Osteoblast (primary cell): ENCODE results near the gene REXO5. TPM values are rescaled to one million over a fixed set of nuclear protein-coding genes. Genes with fewer than 3 reads are reported as not detected.
A peak's percentile ranks its signal among the peaks of the same experiment; 100 is the strongest.

Source experiments
- DNase-seq: peaks from one replicate; pipeline ENCODE4 v3.0.0; 2011; ENCODE audit warnings: low spot score, mixed read lengths; ENCODE audit not compliant: insufficient read length; ENCODE audit errors: missing footprints
- H2AFZ ChIP-seq: 2 replicates; pipeline ENCODE4 v1.6.0; 2011; ENCODE audit warnings: mild to moderate bottlenecking, low read length
- H3K27ac ChIP-seq: 2 replicates; pipeline ENCODE4 v1.5.1; 2011; ENCODE audit warnings: mild to moderate bottlenecking, low read depth, low read length, moderate library complexity
- H3K27me3 ChIP-seq: 2 replicates; pipeline ENCODE4 v1.6.0; 2012; ENCODE audit warnings: mild to moderate bottlenecking, control low read depth, inconsistent platforms, low read length, moderate library complexity; ENCODE audit not compliant: insufficient read depth
- H3K36me3 ChIP-seq: 2 replicates; pipeline ENCODE4 v1.5.1; 2011; ENCODE audit warnings: mild to moderate bottlenecking, low read length, control low read depth, moderate library complexity; ENCODE audit not compliant: insufficient read depth
- H3K4me1 ChIP-seq: 2 replicates; pipeline ENCODE4 v1.5.1; 2011; ENCODE audit warnings: mild to moderate bottlenecking, low read length, control low read depth, moderate library complexity; ENCODE audit not compliant: insufficient read depth
- H3K4me2 ChIP-seq: 2 replicates; pipeline ENCODE4 v1.6.0; 2011; ENCODE audit warnings: mild to moderate bottlenecking, low read length; ENCODE audit not compliant: insufficient read depth
- H3K4me3 ChIP-seq: fragments of 200-600 bp; sonication (generic); 3 replicates; pipeline ENCODE4 v1.5.1; 2012; ENCODE audit warnings: mild to moderate bottlenecking, low read length, inconsistent platforms; ENCODE audit not compliant: insufficient read depth
- H3K79me2 ChIP-seq: 2 replicates; pipeline ENCODE4 v1.6.0; 2012; ENCODE audit warnings: mild to moderate bottlenecking, low read length, control low read depth, inconsistent platforms; ENCODE audit not compliant: insufficient read depth
- H3K9me3 ChIP-seq: 2 replicates; pipeline ENCODE4 v1.5.1; 2011; ENCODE audit warnings: low read depth, low read length, control low read depth
- H4K20me1 ChIP-seq: 2 replicates; pipeline ENCODE4 v1.6.0; 2012; ENCODE audit warnings: mild to moderate bottlenecking, low read length, control low read depth; ENCODE audit not compliant: insufficient read depth
- total RNA-seq: library from RNA; depleted of rRNA; stranded (reverse); fragments of >200 nt; gene quantifications from 2 replicates; pipeline ENCODE4 v1.2.3, GENCODE V29; 2012
- TF ChIP-seq, protein P1 (sequence below): IDR thresholded peaks from 2 replicates; pipeline ENCODE4 v1.5.1; 2011; ENCODE audit warnings: mild to moderate bottlenecking, low read depth, low read length, moderate library complexity; ENCODE audit errors: extremely low read depth

Gene REXO5
- 3.6 and 6.2 TPM in 2 replicates for total RNA-seq

- peak within 1 kb of the TSS; percentile 96 for H3K4me2 ChIP-seq
- H3K27ac ChIP-seq = peak within 1 kb of the TSS; percentile 67
- H3K9me3 ChIP-seq = no peaks in the 10 kb centered on the region
- H3K79me2 ChIP-seq = peaks cover 15% of the 10 kb centered on the region
- H3K4me1 ChIP-seq = peaks cover 19% of the 10 kb centered on the region
- peak; percentile 96 for DNase-seq
- H3K36me3 ChIP-seq = peaks cover 1% of the 10 kb centered on the region
- H3K4me3 ChIP-seq = peak within 1 kb of the TSS; percentile 86
- TF ChIP-seq, protein P1, sequence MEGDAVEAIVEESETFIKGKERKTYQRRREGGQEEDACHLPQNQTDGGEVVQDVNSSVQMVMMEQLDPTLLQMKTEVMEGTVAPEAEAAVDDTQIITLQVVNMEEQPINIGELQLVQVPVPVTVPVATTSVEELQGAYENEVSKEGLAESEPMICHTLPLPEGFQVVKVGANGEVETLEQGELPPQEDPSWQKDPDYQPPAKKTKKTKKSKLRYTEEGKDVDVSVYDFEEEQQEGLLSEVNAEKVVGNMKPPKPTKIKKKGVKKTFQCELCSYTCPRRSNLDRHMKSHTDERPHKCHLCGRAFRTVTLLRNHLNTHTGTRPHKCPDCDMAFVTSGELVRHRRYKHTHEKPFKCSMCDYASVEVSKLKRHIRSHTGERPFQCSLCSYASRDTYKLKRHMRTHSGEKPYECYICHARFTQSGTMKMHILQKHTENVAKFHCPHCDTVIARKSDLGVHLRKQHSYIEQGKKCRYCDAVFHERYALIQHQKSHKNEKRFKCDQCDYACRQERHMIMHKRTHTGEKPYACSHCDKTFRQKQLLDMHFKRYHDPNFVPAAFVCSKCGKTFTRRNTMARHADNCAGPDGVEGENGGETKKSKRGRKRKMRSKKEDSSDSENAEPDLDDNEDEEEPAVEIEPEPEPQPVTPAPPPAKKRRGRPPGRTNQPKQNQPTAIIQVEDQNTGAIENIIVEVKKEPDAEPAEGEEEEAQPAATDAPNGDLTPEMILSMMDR = peak; percentile 57
- peak within 1 kb of the TSS; percentile 100 for H2AFZ ChIP-seq
- no peaks in the 10 kb centered on the region for H3K27me3 ChIP-seq
- no peaks in the 10 kb centered on the region for H4K20me1 ChIP-seq
Observed at GRCh38 chr16:20806168-20807050, at the start of gene REXO5, which contains the start of gene ERI2. TSS of gene REXO5 (plus strand) at chr16:20806527. CDS start at chr16:20806954, 427 bp downstream. TSS of gene ERI2 (minus strand) at chr16:20806472. CDS start at chr16:20806430, 42 bp downstream.

DNA sequence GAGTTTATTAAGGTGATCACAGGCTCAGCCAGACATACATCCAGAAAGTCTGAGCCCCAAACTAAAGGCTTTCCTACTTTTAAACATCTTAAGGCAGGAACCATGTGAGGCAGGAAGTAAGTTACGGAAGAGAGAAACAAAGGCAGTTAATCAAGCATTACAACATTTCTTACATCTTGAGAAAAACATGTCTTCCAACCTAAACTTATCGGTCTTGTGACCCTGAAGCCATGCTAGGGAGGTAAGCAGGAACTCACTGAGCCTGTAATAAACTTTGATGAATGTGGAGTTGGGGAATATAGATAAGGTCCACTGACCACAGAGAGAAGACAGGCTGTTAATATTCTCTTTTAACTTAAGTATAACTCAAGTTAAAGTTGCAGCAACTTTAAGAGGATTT lies 46.0 kb upstream of the REXO5 start:
- no peaks in the 10 kb centered on the region for H3K36me3 ChIP-seq
- H3K27ac ChIP-seq = no peak overlapping the region
- H3K4me1 ChIP-seq = no peaks in the 10 kb centered on the region
- H4K20me1 ChIP-seq = no peaks in the 10 kb centered on the region
- H3K9me3 ChIP-seq = no peaks in the 10 kb centered on the region
- no peak overlapping the region for H3K4me3 ChIP-seq
- no peak for DNase-seq
- H3K27me3 ChIP-seq = no peaks in the 10 kb centered on the region
- no peak overlapping the region for H2AFZ ChIP-seq
- H3K79me2 ChIP-seq = no peaks in the 10 kb centered on the region
- TF ChIP-seq, protein P1 = no peak
- H3K4me2 ChIP-seq = no peak overlapping the region

GRCh38 chr16:20761175-20761574 lies 45.2 kb upstream of the REXO5 start:
- Histone ChIP-seq H3K4me1 (no peaks in the 10 kb centered on the region), H2AFZ (no peak overlapping the region), H3K4me3 (no peak overlapping the region), H3K9me3 (no peaks in the 10 kb centered on the region), H3K27me3 (no peaks in the 10 kb centered on the region), H3K79me2 (no peaks in the 10 kb centered on the region), H3K4me2 (no peak overlapping the region), H4K20me1 (no peaks in the 10 kb centered on the region), H3K27ac (no peak overlapping the region), H3K36me3 (no peaks in the 10 kb centered on the region)
- TF ChIP-seq, protein P1 = no peak
- DNase-seq = no peak

DNA sequence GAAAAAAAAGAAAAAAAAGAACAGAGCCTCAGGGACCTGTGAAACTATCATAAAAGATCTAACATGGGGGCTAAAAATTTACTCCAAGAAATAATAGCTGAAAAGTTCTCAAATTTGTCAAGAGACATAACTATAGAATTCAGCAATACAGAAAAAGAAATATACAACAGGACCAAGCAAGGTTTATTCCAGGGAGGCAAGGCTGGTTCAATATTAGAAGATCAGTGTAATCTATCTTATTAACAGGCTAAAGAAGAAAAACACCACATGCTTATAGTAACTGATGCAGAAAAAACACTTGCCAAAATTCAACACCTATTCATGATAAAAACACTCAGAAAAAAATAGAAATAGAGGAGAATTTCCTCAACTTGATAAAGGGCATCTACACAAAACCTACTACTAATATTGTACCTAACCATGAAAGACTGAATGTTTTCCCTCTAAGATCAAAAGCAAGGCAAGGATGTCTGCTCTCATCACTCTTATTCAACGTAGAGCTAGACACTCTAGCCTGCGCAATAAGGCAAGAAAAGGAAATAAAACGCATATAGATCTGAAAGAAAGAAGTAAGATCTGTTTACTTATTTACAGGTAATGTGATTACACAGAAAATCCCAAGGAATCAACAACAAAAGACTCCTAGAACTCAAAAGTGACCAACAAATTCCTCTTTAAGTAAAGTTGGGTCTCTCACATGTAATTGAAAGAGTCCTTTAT lies 43.8 kb upstream of the REXO5 start:
- no peaks in the 10 kb centered on the region for H3K9me3 ChIP-seq
- no peak overlapping the region for H3K4me2 ChIP-seq
- H3K79me2 ChIP-seq = no peaks in the 10 kb centered on the region
- H3K27ac ChIP-seq = no peak overlapping the region
- no peaks in the 10 kb centered on the region for H3K27me3 ChIP-seq
- no peaks in the 10 kb centered on the region for H3K36me3 ChIP-seq
- no peak overlapping the region for H2AFZ ChIP-seq
- TF ChIP-seq, protein P1 = no peak
- H3K4me3 ChIP-seq = no peak overlapping the region
- no peaks in the 10 kb centered on the region for H4K20me1 ChIP-seq
- H3K4me1 ChIP-seq = no peaks in the 10 kb centered on the region
- no peak for DNase-seq
